K562 (cell line): ENCODE results near the gene DCAF4. TPM values are rescaled to one million over a fixed set of nuclear protein-coding genes. Genes with fewer than 3 reads are reported as not detected.

Source experiments
- ATAC-seq: fragments of 200-7000 bp; cut with Tn5 transposase; 3 replicates; pipeline ENCODE4 v1.9.1; 2020; ENCODE audit warnings: moderate library complexity
- BruUV-seq: library from RNA; stranded (reverse); fragments of 400-500 nt; replicated peaks from 2 replicates; lab custom pipeline; 2021; lab: Mats Ljungman, UMichigan
- CTCF ChIA-PET: fragments of 300-600 bp; formaldehyde crosslinking; extraction: SDS; loops from one replicate; lab custom pipeline; 2021; ENCODE audit warnings: low intra/inter-chr PET ratio; lab: Yijun Ruan, JAX
- POLR2A ChIA-PET: fragments of 300-600, 350-650 bp; sonication (Branson Sonifier 250); formaldehyde crosslinking; extraction: SDS; loops from one replicate; lab custom pipeline; 2021; ENCODE audit warnings: antibody characterized with exemption, inconsistent platforms; lab: Yijun Ruan, JAX
- DNase-seq, 4 experiments: peaks; one replicate each; pipeline versions ENCODE4 v3.0.0 to v3.0.0-alpha.2; 2011 to 2018; ENCODE audit warnings: low spot score in 3 of 4, mixed read lengths in 3 of 4; ENCODE audit errors: extremely low read depth in 1 of 4
- FAIRE-seq: peaks from 2 replicates; lab custom pipeline; 2011; peaks lifted over from hg19 to GRCh38; lab: Jason Lieb, UNC
- H2AFZ ChIP-seq: 2 replicates; pipeline ENCODE4 v1.6.0; 2011; ENCODE audit warnings: low read depth, low read length, control low read depth, inconsistent platforms
- H3K27ac ChIP-seq: fragments of 200-600 bp; 3 replicates; pipeline ENCODE4 v1.8.0; 2011; ENCODE audit warnings: low read depth, mild to moderate bottlenecking, control low read depth, inconsistent platforms, low read length, moderate library complexity, mixed read lengths; ENCODE audit errors: extremely low read depth
- H3K27me3 ChIP-seq, 2 experiments: fragments of 300-600 bp in 1 of 2; 2 replicates in 1 of 2; 3 replicates in 1 of 2; pipeline versions ENCODE4 v1.6.0 to v1.8.0; 2011; ENCODE audit warnings: inconsistent platforms in 2 of 2, low read length in 2 of 2, mild to moderate bottlenecking in 1 of 2, mixed read lengths in 1 of 2, moderate library complexity in 1 of 2; ENCODE audit not compliant: control insufficient read depth in 2 of 2, insufficient read depth in 2 of 2
- H3K36me3 ChIP-seq: fragments of 300-600 bp; 3 replicates; pipeline ENCODE4 v1.8.0; 2011; ENCODE audit warnings: mild to moderate bottlenecking, low read length, inconsistent platforms; ENCODE audit not compliant: control insufficient read depth, insufficient read depth
- H3K4me1 ChIP-seq, 2 experiments: fragments of 200-600 bp in 1 of 2; replicated peaks in 1 of 2; 2 replicates in 1 of 2; 3 replicates in 1 of 2; pipeline versions ENCODE4 v1.5.1 to v1.8.0; 2011; ENCODE audit warnings: inconsistent platforms in 2 of 2, low read length in 2 of 2, mild to moderate bottlenecking in 1 of 2, mixed read lengths in 1 of 2, moderate library complexity in 1 of 2; ENCODE audit not compliant: control insufficient read depth in 2 of 2, insufficient read depth in 2 of 2
- H3K4me2 ChIP-seq: 2 replicates; pipeline ENCODE4 v1.6.1; 2011; ENCODE audit warnings: low read length, control low read depth, inconsistent platforms, mixed read lengths; ENCODE audit not compliant: insufficient read depth
- H3K4me3 ChIP-seq: fragments of 200-600 bp; sonication (generic), shearing (Covaris generic); 2 replicates; pipeline ENCODE4 v1.5.1; 2016; ENCODE audit warnings: control low read depth, inconsistent platforms
- H3K79me2 ChIP-seq: fragments of 200-600 bp; 3 replicates; pipeline ENCODE4 v1.8.0; 2011; ENCODE audit warnings: low read length, inconsistent platforms; ENCODE audit not compliant: control insufficient read depth, insufficient read depth
- H3K9ac ChIP-seq, 2 experiments: 2 replicates each; pipeline versions ENCODE4 v1.6.0 to v1.6.1; 2011; ENCODE audit warnings: low read depth in 2 of 2, low read length in 2 of 2, control low read depth in 1 of 2, inconsistent platforms in 1 of 2, mild to moderate bottlenecking in 1 of 2, mixed read lengths in 1 of 2; ENCODE audit not compliant: insufficient read depth in 1 of 2
- H3K9me1 ChIP-seq: one replicate; pipeline ENCODE4 v1.6.0; 2011; ENCODE audit warnings: inconsistent platforms, mild to moderate bottlenecking, low read length, moderate library complexity; ENCODE audit not compliant: control insufficient read depth, insufficient read depth
- H3K9me3 ChIP-seq: replicated peaks from 2 replicates; pipeline ENCODE4 v1.5.1; 2011; ENCODE audit warnings: low read depth, low read length, inconsistent platforms; ENCODE audit not compliant: control insufficient read depth, insufficient read depth
- H4K20me1 ChIP-seq: replicated peaks from 2 replicates; pipeline ENCODE4 v1.6.1; 2011; ENCODE audit warnings: low read length, inconsistent platforms, mixed read lengths; ENCODE audit not compliant: control insufficient read depth, insufficient read depth
- DPF2 ChIP-seq: fragments of 450-650 bp; IDR thresholded peaks from 2 replicates; pipeline ENCODE4 v1.6.1; 2016
- GTF2B ChIP-seq: IDR thresholded peaks from 2 replicates; pipeline ENCODE4 v1.6.1; 2011; ENCODE audit not compliant: insufficient read length; ENCODE audit errors: extremely low read depth
- HMBOX1 ChIP-seq: sonication (generic); IDR thresholded peaks from 2 replicates; pipeline ENCODE4 v1.6.1; 2016
- HMG20B ChIP-seq: fragments of 250-450 bp; sonication (Bioruptor Pico); IDR thresholded peaks from 2 replicates; pipeline ENCODE4 v1.5.0; 2021; ENCODE audit warnings: mild to moderate bottlenecking
- POLR2G ChIP-seq: fragments of 200-400 bp; formaldehyde crosslinking; IDR thresholded peaks from 2 replicates; pipeline ENCODE4 v1.6.1; 2017; ENCODE audit warnings: low read depth, mild to moderate bottlenecking, antibody characterized with exemption, low read length, moderate library complexity
- RBM17 ChIP-seq: fragments of 200-400 bp; formaldehyde crosslinking; IDR thresholded peaks from 2 replicates; pipeline ENCODE4 v1.6.1; 2017; ENCODE audit warnings: low read depth, mild to moderate bottlenecking, low read length, borderline replicate concordance
- TBL1XR1 ChIP-seq, 2 experiments: IDR thresholded peaks; 2 replicates each; pipeline ENCODE4 v1.6.1; 2012; ENCODE audit warnings: improper control_type of control experiment in 2 of 2, low read length in 2 of 2, mild to moderate bottlenecking in 1 of 2
- USF2 ChIP-seq: sonication (generic); formaldehyde crosslinking; IDR thresholded peaks from 2 replicates; pipeline ENCODE4 v1.5.0; 2020; ENCODE audit warnings: missing genetic modification reagents
- ZKSCAN8 ChIP-seq: fragments of 200-800 bp; sonication (Bioruptor generic); IDR thresholded peaks from 2 replicates; pipeline ENCODE4 v1.6.1; 2016; ENCODE audit warnings: missing genetic modification characterization, missing compliant biosample characterization
- WGBS: fragments of 100-300 bp; shearing (Covaris generic); methylation state at CpG from one replicate; pipeline ENCODE4 v1.1.6; 2016; ENCODE audit warnings: low coverage, mixed read lengths; ENCODE audit not compliant: insufficient coverage; ENCODE audit errors: missing lambda C conversion rate; 5-methylcytosine and 5-hydroxymethylcytosine counted together
- in situ Hi-C: fragments of 300-500 bp; cut with MboI; formaldehyde crosslinking; loops from 4 replicates; pipeline ENCODE4 v1.15.0; 2018; ENCODE audit warnings: inconsistent platforms, mixed read lengths
- intact Hi-C: fragments of 100-400 bp; cut with micrococcal nuclease; formaldehyde crosslinking; loops from 2 replicates; pipeline ENCODE4 v1.14.2; 2022
- polyA plus RNA-seq, 8 experiments: library from polyadenylated mRNA; depleted of rRNA in 4 of 8; stranded (reverse) in 5 of 8; unstranded in 3 of 8; fragments of >200 nt; fragmentation: Nextera tagmentation in 2 of 8; fragmentation: Illumina TruSeq in 1 of 8; extraction: Ambion mirVana in 2 of 8; extraction: Trizol in 1 of 8; gene quantifications; 2 replicates each; pipeline versions ENCODE4 v1.2.1 to v1.2.3, GENCODE V29; 2011 to 2014; ENCODE audit warnings: inconsistent platforms in 1 of 8, missing spikeins in 1 of 8
- total RNA-seq, 7 experiments: library from RNA; depleted of rRNA in 6 of 7; stranded (reverse); fragments of >200 nt in 6 of 7; fragmentation: Illumina TruSeq in 2 of 7; extraction: Trizol in 2 of 7; gene quantifications; 2 replicates each; pipeline versions ENCODE4 v1.2.1 to v1.2.3, GENCODE V29; 2011 to 2021; ENCODE audit warnings: low replicate concordance in 1 of 7

Gene DCAF4
- total and polyA plus RNA-seq, 9 of the 15 experiments (the other 6 are each of a cell fraction or from before 2014, with no cell fraction given) = 2.7 to 49.2 (median 22.9) TPM

GRCh38 chr14:72907886-72908285 is 18.4 kb upstream of the DCAF4 start (continued):
- TF ChIP-seq TBL1XR1 (IDR thresholded peaks at IDR 0.05; ENCODE audit: low read length in 2 of 2) (peak in 1 of 2 experiments; percentile 33; a peak in 1 of 4 replicates), USF2 (CRISPR knock-in tag) (no peak), ZKSCAN8 (CRISPR knock-in tag) (no peak), GTF2B (peak; percentile 39), POLR2G (no peak), HMBOX1 (no peak)

GRCh38 chr14:72909163-72909562 is 17.1 kb upstream of the DCAF4 start:
- no peak for TF ChIP-seq HMG20B (CRISPR knock-in tag)
- no peak for TF ChIP-seq DPF2
- no peak for TF ChIP-seq RBM17
- Histone ChIP-seq H3K9me3 (no peaks in the 10 kb centered on the region), H2AFZ (peak overlapping the region; percentile 59; the same call in 1 of the 2 replicates), H3K36me3 (no peaks in the 10 kb centered on the region), H3K27me3 (no peaks in the 10 kb centered on the region), H3K4me1 (peaks cover 9 to 26% of the 10 kb centered on the region in 2 experiments), H3K9me1 (no peaks in the 10 kb centered on the region), H4K20me1 (no peaks in the 10 kb centered on the region), H3K9ac (no peak overlapping the region), H3K4me3 (no peak overlapping the region), H3K4me2 (no peak overlapping the region), H3K79me2 (no peaks in the 10 kb centered on the region), H3K27ac (peak overlapping the region; percentile 28; the same call in 1 of the 3 replicates)
- DNase-seq (no peak), ATAC-seq (no peak), FAIRE-seq (no peak)
- intact Hi-C loops (loop anchor here (10.0 kb wide), 1 partner anchor 174 kb away; no protein-coding TSS in a partner anchor), in situ Hi-C loops (loop anchor here (5.0 kb wide), 1 partner anchor 397 kb away; no protein-coding TSS in a partner anchor)
- WGBS = 94% methylated on average over 5 of the region's 5 CpGs
- no TSS peak for BruUV-seq
- POLR2A ChIA-PET = interaction anchor here (0.7 to 1.4 kb wide), 3 partner anchors 27 to 1153 kb away, joined by 3 to 4 read pairs (median 3); no protein-coding TSS in a partner anchor
- CTCF ChIA-PET = no interaction called here
